GM23338 (cell line): ENCODE measurements around the gene FCN1. TPM values are rescaled to one million over a fixed set of nuclear protein-coding genes. Genes with fewer than 3 reads are reported as not detected.

Experiments used
- ATAC-seq: fragments of 200-7000 bp; cut with Tn5 transposase; 3 replicates; pipeline ENCODE4 v1.9.1; 2020
- DNase-seq: peaks from one replicate; pipeline ENCODE4 v3.0.0-alpha.2; 2015; ENCODE audit warnings: low spot score
- H2AFZ ChIP-seq: fragments of 200-600 bp; sonication (generic); 2 replicates; pipeline ENCODE4 v1.8.0; 2016; ENCODE audit warnings: antibody characterized with exemption, mild to moderate bottlenecking, moderate library complexity
- H3F3A ChIP-seq: fragments of 200-600 bp; sonication (generic); replicated peaks from 2 replicates; pipeline ENCODE4 v1.8.0; 2017; ENCODE audit warnings: antibody characterized with exemption, mixed run types, low read depth
- H3K27ac ChIP-seq: fragments of 200-600 bp; sonication (generic); 2 replicates; pipeline ENCODE4 v1.6.1; 2016; ENCODE audit warnings: low read depth
- H3K27me3 ChIP-seq: fragments of 200-600 bp; sonication (generic); 2 replicates; pipeline ENCODE4 v1.8.0; 2016; ENCODE audit warnings: mild to moderate bottlenecking, mixed run types, moderate library complexity; ENCODE audit not compliant: insufficient read depth
- H3K36me3 ChIP-seq: fragments of 200-600 bp; sonication (generic); 2 replicates; pipeline ENCODE4 v1.8.0; 2016; ENCODE audit warnings: mild to moderate bottlenecking; ENCODE audit not compliant: insufficient read depth
- H3K4me1 ChIP-seq: fragments of 200-600 bp; sonication (generic); 2 replicates; pipeline ENCODE4 v1.8.0; 2016; ENCODE audit warnings: mild to moderate bottlenecking, moderate library complexity; ENCODE audit not compliant: insufficient read depth
- H3K4me2 ChIP-seq: fragments of 200-600 bp; sonication (generic); 2 replicates; pipeline ENCODE4 v1.7.1; 2017; ENCODE audit warnings: mixed run types
- H3K4me3 ChIP-seq: fragments of 200-600 bp; sonication (generic); 2 replicates; pipeline ENCODE4 v1.6.1; 2016; ENCODE audit warnings: mixed run types
- H3K79me2 ChIP-seq: fragments of 200-600 bp; sonication (generic); replicated peaks from 2 replicates; pipeline ENCODE4 v1.8.0; 2017; ENCODE audit warnings: mild to moderate bottlenecking; ENCODE audit not compliant: insufficient read depth
- H3K9me2 ChIP-seq: fragments of 200-600 bp; sonication (generic); 2 replicates; pipeline ENCODE4 v1.8.0; 2017; ENCODE audit not compliant: insufficient read depth
- H4K20me1 ChIP-seq: fragments of 200-600 bp; sonication (generic); replicated peaks from 2 replicates; pipeline ENCODE4 v1.8.0; 2017; ENCODE audit warnings: mild to moderate bottlenecking; ENCODE audit not compliant: insufficient read depth
- H3K27ac Mint-ChIP-seq: 2 replicates; pipeline ENCODE4 v1.8.0; 2020; ENCODE audit warnings: inconsistent platforms, mild to moderate bottlenecking, moderate library complexity, mixed read lengths
- H3K27me3 Mint-ChIP-seq: 3 replicates; pipeline ENCODE4 v1.8.0; 2022; ENCODE audit warnings: low read depth, mild to moderate bottlenecking, moderate library complexity, mixed read lengths, inconsistent platforms; ENCODE audit not compliant: insufficient read depth, poor library complexity
- H3K36me3 Mint-ChIP-seq: 3 replicates; pipeline ENCODE4 v1.8.0; 2021; ENCODE audit warnings: low read depth, mild to moderate bottlenecking, inconsistent platforms, moderate library complexity, mixed read lengths
- H3K4me1 Mint-ChIP-seq: 3 replicates; pipeline ENCODE4 v1.8.0; 2020; ENCODE audit warnings: mild to moderate bottlenecking, inconsistent platforms, mixed read lengths
- H3K4me3 Mint-ChIP-seq: 3 replicates; pipeline ENCODE4 v1.8.0; 2021; ENCODE audit warnings: moderate library complexity, mild to moderate bottlenecking, inconsistent platforms, mixed read lengths
- H3K9me3 Mint-ChIP-seq: 3 replicates; pipeline ENCODE4 v1.8.0; 2020; ENCODE audit warnings: moderate library complexity, mild to moderate bottlenecking, inconsistent platforms, mixed read lengths
- EZH2 ChIP-seq: fragments of 200-600 bp; sonication (generic); IDR thresholded peaks from one replicate; pipeline ENCODE4 v1.8.0; 2017; ENCODE audit warnings: antibody characterized with exemption, mild to moderate bottlenecking, low read depth; ENCODE audit not compliant: unreplicated experiment
- JUNB ChIP-seq: IDR thresholded peaks from one replicate; pipeline ENCODE4 v1.6.1; 2016; ENCODE audit warnings: antibody characterized with exemption; ENCODE audit not compliant: unreplicated experiment
- REST ChIP-seq: IDR thresholded peaks from one replicate; pipeline ENCODE4 v1.6.1; 2018; ENCODE audit warnings: antibody characterized with exemption; ENCODE audit not compliant: unreplicated experiment
- ZNF331 ChIP-seq: fragments of 250-450 bp; sonication (Bioruptor Pico); IDR thresholded peaks from 2 replicates; pipeline ENCODE4 v1.5.0; 2020; ENCODE audit warnings: low read depth, mild to moderate bottlenecking, moderate library complexity
- polyA plus RNA-seq: library from polyadenylated mRNA; unstranded; fragments of >200 nt; fragmentation: Nextera tagmentation; extraction: Ambion mirVana; gene quantifications from 2 replicates; pipeline ENCODE4 v1.2.1, GENCODE V29; 2016
- total RNA-seq: library from RNA; depleted of rRNA; stranded (reverse); fragments of >200 nt; shearing (Covaris generic); gene quantifications from 2 replicates; pipeline ENCODE4 v1.2.3, GENCODE V29; 2014
- TF ChIP-seq, protein P1 (sequence below): fragments of 250-450 bp; sonication (Bioruptor Pico); IDR thresholded peaks from 2 replicates; pipeline ENCODE4 v1.5.0; 2020; ENCODE audit warnings: mild to moderate bottlenecking, moderate library complexity

The FCN1 gene
- total and polyA plus RNA-seq, 2 experiments from 2014 or later: not detected

DNA sequence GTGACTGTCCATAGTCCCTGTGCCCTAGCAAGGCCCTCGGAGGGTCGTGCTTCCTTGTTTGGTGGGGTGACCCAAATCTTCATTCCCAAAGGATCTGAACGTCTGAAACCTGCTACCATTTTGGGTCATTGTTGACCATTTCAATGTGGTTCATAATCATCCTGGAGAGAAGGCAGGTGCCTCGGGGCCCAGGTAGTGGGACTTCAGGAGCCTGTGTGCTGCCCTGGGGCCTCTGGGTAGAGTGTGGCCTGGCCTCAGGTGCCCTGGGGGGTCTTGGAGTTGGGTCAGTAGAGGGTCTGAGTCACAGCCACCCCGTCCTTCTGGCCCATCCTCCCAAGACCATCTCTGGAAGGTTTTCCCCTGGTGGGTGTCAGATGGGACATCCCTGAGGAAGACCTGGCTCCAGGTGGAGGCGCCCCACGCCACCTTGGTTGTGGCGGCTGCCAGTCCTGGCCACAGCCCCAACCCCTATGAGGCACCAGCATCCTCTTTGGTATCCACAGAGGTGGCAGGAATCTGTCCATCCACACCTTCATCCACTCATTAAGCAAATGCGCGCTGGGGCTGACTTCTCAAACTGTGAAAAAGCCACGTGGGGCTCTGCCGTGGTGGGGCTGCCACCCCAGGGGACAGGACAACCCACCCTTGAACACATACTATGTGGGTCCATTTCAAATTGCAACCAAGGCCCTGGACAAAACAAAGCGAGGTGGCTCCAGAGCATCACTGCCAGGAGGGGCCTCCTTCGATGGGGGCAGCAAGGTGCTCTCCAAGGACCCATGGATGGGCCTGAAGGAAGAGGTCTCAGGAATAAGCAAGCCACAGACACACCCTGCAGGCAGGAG is 41.6 kb upstream of the FCN1 start:
- TF ChIP-seq JUNB (no peak), EZH2 (no peak), REST (no peak), ZNF331 (CRISPR knock-in tag) (no peak)
- TF ChIP-seq, protein P1, sequence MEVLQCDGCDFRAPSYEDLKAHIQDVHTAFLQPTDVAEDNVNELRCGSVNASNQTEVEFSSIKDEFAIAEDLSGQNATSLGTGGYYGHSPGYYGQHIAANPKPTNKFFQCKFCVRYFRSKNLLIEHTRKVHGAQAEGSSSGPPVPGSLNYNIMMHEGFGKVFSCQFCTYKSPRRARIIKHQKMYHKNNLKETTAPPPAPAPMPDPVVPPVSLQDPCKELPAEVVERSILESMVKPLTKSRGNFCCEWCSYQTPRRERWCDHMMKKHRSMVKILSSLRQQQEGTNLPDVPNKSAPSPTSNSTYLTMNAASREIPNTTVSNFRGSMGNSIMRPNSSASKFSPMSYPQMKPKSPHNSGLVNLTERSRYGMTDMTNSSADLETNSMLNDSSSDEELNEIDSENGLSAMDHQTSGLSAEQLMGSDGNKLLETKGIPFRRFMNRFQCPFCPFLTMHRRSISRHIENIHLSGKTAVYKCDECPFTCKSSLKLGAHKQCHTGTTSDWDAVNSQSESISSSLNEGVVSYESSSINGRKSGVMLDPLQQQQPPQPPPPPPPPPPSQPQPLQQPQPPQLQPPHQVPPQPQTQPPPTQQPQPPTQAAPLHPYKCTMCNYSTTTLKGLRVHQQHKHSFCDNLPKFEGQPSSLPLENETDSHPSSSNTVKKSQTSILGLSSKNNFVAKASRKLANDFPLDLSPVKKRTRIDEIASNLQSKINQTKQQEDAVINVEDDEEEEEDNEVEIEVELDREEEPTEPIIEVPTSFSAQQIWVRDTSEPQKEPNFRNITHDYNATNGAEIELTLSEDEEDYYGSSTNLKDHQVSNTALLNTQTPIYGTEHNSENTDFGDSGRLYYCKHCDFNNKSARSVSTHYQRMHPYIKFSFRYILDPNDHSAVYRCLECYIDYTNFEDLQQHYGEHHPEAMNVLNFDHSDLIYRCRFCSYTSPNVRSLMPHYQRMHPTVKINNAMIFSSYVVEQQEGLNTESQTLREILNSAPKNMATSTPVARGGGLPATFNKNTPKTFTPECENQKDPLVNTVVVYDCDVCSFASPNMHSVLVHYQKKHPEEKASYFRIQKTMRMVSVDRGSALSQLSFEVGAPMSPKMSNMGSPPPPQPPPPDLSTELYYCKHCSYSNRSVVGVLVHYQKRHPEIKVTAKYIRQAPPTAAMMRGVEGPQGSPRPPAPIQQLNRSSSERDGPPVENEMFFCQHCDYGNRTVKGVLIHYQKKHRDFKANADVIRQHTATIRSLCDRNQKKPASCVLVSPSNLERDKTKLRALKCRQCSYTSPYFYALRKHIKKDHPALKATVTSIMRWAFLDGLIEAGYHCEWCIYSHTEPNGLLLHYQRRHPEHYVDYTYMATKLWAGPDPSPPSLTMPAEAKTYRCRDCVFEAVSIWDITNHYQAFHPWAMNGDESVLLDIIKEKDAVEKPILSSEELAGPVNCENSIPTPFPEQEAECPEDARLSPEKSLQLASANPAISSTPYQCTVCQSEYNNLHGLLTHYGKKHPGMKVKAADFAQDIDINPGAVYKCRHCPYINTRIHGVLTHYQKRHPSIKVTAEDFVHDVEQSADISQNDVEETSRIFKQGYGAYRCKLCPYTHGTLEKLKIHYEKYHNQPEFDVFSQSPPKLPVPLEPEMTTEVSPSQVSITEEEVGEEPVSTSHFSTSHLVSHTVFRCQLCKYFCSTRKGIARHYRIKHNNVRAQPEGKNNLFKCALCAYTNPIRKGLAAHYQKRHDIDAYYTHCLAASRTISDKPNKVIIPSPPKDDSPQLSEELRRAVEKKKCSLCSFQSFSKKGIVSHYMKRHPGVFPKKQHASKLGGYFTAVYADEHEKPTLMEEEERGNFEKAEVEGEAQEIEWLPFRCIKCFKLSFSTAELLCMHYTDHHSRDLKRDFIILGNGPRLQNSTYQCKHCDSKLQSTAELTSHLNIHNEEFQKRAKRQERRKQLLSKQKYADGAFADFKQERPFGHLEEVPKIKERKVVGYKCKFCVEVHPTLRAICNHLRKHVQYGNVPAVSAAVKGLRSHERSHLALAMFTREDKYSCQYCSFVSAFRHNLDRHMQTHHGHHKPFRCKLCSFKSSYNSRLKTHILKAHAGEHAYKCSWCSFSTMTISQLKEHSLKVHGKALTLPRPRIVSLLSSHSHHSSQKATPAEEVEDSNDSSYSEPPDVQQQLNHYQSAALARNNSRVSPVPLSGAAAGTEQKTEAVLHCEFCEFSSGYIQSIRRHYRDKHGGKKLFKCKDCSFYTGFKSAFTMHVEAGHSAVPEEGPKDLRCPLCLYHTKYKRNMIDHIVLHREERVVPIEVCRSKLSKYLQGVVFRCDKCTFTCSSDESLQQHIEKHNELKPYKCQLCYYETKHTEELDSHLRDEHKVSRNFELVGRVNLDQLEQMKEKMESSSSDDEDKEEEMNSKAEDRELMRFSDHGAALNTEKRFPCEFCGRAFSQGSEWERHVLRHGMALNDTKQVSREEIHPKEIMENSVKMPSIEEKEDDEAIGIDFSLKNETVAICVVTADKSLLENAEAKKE: no peak
- Histone ChIP-seq H3K27ac (no peak overlapping the region), H2AFZ (no peak overlapping the region), H3K36me3 (no peaks in the 10 kb centered on the region), H3K27me3 (no peaks in the 10 kb centered on the region), H3K4me2 (no peak overlapping the region), H4K20me1 (no peaks in the 10 kb centered on the region), H3K4me1 (no peaks in the 10 kb centered on the region), H3F3A (no peaks in the 10 kb centered on the region), H3K9me2 (no peaks in the 10 kb centered on the region), H3K79me2 (no peaks in the 10 kb centered on the region), H3K4me3 (no peak overlapping the region)
- DNase-seq (no peak), ATAC-seq (no peak)
- Mint-ChIP-seq H3K27ac (no peak overlapping the region), H3K27me3 (peaks cover 6% of the 10 kb centered on the region), H3K36me3 (no peaks in the 10 kb centered on the region), H3K9me3 (peaks cover 5% of the 10 kb centered on the region; the same call in 1 of the 3 replicates), H3K4me3 (no peak overlapping the region), H3K4me1 (peaks cover 3% of the 10 kb centered on the region)
